Left ventricle myocardium inferior (tissue), 1 donor: ENCODE data around the gene PNPLA6. TPM values are rescaled to one million over a fixed set of nuclear protein-coding genes. Genes with fewer than 3 reads are reported as not detected.
A peak's percentile ranks its signal among the peaks of the same experiment; 100 is the strongest.
"Not testable (repeated sequence)": the region's sequence is repeated elsewhere in the genome, so short reads cannot be mapped to it uniquely, and the experiment has no call there.

Experiments used
- DNase-seq: peaks from one replicate; pipeline ENCODE4 v3.0.0-alpha.2; 2020
- H3K27ac ChIP-seq: fragments of 200-600 bp; replicated peaks from 2 replicates; pipeline ENCODE4 v1.8.0; 2021
- H3K27me3 ChIP-seq: fragments of 200-600 bp; 2 replicates; pipeline ENCODE4 v1.8.0; 2021; ENCODE audit warnings: low read depth
- H3K36me3 ChIP-seq: fragments of 200-600 bp; 2 replicates; pipeline ENCODE4 v1.8.0; 2021
- H3K4me1 ChIP-seq: fragments of 200-600 bp; 2 replicates; pipeline ENCODE4 v1.8.0; 2021
- H3K4me3 ChIP-seq: fragments of 200-600 bp; 2 replicates; pipeline ENCODE4 v1.8.0; 2021; ENCODE audit warnings: mild to moderate bottlenecking, moderate library complexity
- H3K9me3 ChIP-seq: fragments of 200-600 bp; replicated peaks from 2 replicates; pipeline ENCODE4 v1.8.0; 2021
- CTCF ChIP-seq: fragments of 200-600 bp; IDR thresholded peaks from 2 replicates; pipeline ENCODE4 v1.8.0; 2021; ENCODE audit warnings: antibody characterized with exemption, mild to moderate bottlenecking, borderline replicate concordance
- intact Hi-C: fragments of 100-400 bp; cut with micrococcal nuclease; formaldehyde crosslinking; loops from one replicate; pipeline ENCODE4 v1.11.0; 2022
- total RNA-seq: library from RNA; stranded (reverse); fragmentation: NEBNext Ultra II Directional; extraction: Animal tissue kit (Norgen Biotek cat#: 25700); gene quantifications from one replicate; pipeline ENCODE4 v1.2.1, GENCODE V29; 2021
- donor health status: DM: no; HTN: yes; CAD: no; lungs with severe emphysema.

The PNPLA6 gene
- total RNA-seq, 1 donor from 2014 or later: 52.7 TPM

GRCh38 chr19:7534531-7535046, 928 bp upstream of the PNPLA6 start:
- H3K27me3 ChIP-seq: no peaks in the 10 kb centered on the region
- H3K9me3 ChIP-seq: no peaks in the 10 kb centered on the region
- peaks cover 50% of the 10 kb centered on the region for H3K36me3 ChIP-seq
- intact Hi-C loops: no loop called here
- peak overlapping the region; percentile 93 for H3K27ac ChIP-seq
- H3K4me1 ChIP-seq: peaks cover 38% of the 10 kb centered on the region
- no peak for TF ChIP-seq CTCF
- H3K4me3 ChIP-seq: peak overlapping the region; percentile 95
- peak; percentile 63 for DNase-seq

- Histone ChIP-seq H3K27me3 (no peaks in the 10 kb centered on the region), H3K4me1 (peaks cover 38% of the 10 kb centered on the region), H3K9me3 (no peaks in the 10 kb centered on the region), H3K36me3 (peaks cover 54% of the 10 kb centered on the region), H3K27ac (peak overlapping the region; percentile 93), H3K4me3 (peak overlapping the region; percentile 95)
- intact Hi-C loops: no loop called here
- no peak for DNase-seq
- TF ChIP-seq CTCF: no peak
Measured at GRCh38 chr19:7535998-7536695, 630 bp downstream of the PNPLA6 start.

GRCh38 chr19:7538990-7539389, 3.5 kb downstream of the PNPLA6 start:
- peaks cover 66% of the 10 kb centered on the region for H3K36me3 ChIP-seq
- H3K27me3 ChIP-seq, H3K27ac ChIP-seq, DNase-seq, H3K4me3 ChIP-seq, intact Hi-C loops, H3K9me3 ChIP-seq: not testable (repeated sequence)
- H3K4me1 ChIP-seq: peaks cover 27% of the 10 kb centered on the region

- TF ChIP-seq CTCF: no peak
- peaks cover 18% of the 10 kb centered on the region for H3K4me1 ChIP-seq
Measured at GRCh38 chr19:7539827-7540425, 4.4 kb downstream of the PNPLA6 start.

GRCh38 chr19:7540761-7541474, 5.4 kb downstream of the PNPLA6 start:
- peaks cover 71% of the 10 kb centered on the region for H3K36me3 ChIP-seq
- H3K4me3 ChIP-seq: no peak overlapping the region
- no peak overlapping the region for H3K27ac ChIP-seq
- TF ChIP-seq CTCF: no peak
- H3K9me3 ChIP-seq: no peaks in the 10 kb centered on the region
- no peaks in the 10 kb centered on the region for H3K27me3 ChIP-seq
- peaks cover 8% of the 10 kb centered on the region for H3K4me1 ChIP-seq
- intact Hi-C loops: no loop called here
- no peak for DNase-seq

More at GRCh38 chr19:7539827-7540425, 4.4 kb downstream of the PNPLA6 start:
- intact Hi-C loops: no loop called here
- no peak for DNase-seq
- Histone ChIP-seq H3K9me3 (no peaks in the 10 kb centered on the region), H3K36me3 (peaks cover 71% of the 10 kb centered on the region), H3K27me3 (no peaks in the 10 kb centered on the region), H3K4me3 (no peak overlapping the region), H3K27ac (no peak overlapping the region)
